OCI-LY3 (cell line): ENCODE results near the gene LAMA3.

Experiments
- CTCF ChIP-seq: fragments of 200-600, 300-600 bp; sonication (generic); IDR thresholded peaks from 2 replicates; pipeline ENCODE4 v1.5.1; 2014; ENCODE audit warnings: antibody characterized with exemption, low read length, low read depth
- EZH2phosphoT487 ChIP-seq: fragments of 200-600 bp; shearing (Covaris generic); IDR thresholded peaks from 2 replicates; pipeline ENCODE4 v1.6.1; 2018; ENCODE audit warnings: antibody characterized with exemption, mixed run types, low read depth

DNA sequence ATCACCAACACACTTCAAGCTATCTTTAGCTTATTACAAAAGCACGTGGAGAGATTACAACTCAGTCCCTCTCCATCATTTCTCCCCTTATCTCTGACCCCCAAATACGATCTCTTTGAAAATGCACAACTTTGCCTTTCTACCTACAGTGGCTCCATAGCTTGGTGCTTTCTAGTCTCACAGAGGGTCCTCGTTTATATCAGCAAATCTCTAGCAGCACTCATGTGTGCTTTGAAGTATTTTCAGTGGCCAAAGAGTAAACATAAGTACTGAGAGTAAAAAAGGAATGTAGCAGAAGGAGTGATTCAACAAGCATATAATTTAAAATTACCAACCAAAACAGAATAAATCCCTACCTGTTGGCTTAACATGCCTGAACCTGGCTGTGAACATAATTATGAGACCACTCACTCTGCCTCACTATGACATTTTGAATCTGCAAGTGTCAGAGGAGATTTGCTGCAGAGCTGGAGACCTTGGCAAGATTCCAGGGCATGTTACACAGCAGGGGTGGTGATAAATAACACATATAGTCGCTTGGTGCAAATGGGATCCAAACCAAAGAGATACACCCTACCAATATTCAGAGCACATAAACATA lies 54.6 kb downstream of the LAMA3 start:
- TF ChIP-seq CTCF: no peak
- TF ChIP-seq EZH2phosphoT487: no peak
